ENCODE results near the gene KLHL15.
"Not testable (repeated sequence)": the region's sequence is repeated elsewhere in the genome, so short reads cannot be mapped to it uniquely, and the experiment has no call there.

The KLHL15 gene

GRCh38 chrX:23981222-23981621, 45.8 kb downstream of the KLHL15 start:
- no peak overlapping the region for H3K4me3 ChIP-seq (ENCODE audit: low read depth, low read length)
- no peak for DNase-seq (ENCODE audit: low read depth)
- no peak for TF ChIP-seq CTCF (IDR thresholded peaks at IDR 0.05; ENCODE audit: control insufficient read depth, extremely low read depth, insufficient read depth)

- H3K4me3 ChIP-seq (ENCODE audit: low read depth, low read length): no peak overlapping the region
- no peak for TF ChIP-seq CTCF (IDR thresholded peaks at IDR 0.05; ENCODE audit: control insufficient read depth, extremely low read depth, insufficient read depth)
- no peak for DNase-seq (ENCODE audit: low read depth)
Measured at GRCh38 chrX:23980011-23980441, 47.0 kb downstream of the KLHL15 start.

GRCh38 chrX:23978491-23978890, 48.5 kb downstream of the KLHL15 start:
- H3K4me3 ChIP-seq (ENCODE audit: low read depth, low read length): no peak overlapping the region
- DNase-seq (ENCODE audit: low read depth): no peak

DNA sequence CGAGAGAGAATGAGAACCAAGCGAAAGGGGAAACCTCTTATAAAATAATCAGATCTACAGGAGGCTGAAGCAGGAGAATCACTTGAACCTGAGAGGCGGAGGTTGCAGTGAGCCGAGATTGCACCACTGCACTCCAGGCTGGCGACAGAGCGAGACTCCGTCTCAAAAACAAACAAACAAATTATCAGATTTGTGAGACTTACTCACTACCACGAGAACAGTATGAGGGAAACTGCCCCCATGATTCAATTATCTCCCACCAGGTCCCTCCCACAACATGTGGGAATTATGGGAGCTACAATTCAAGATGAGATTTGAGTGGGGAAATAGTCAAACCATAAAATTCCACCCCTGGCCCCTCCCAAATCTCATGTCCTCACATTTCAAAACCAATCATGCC, 61.4 kb downstream of the KLHL15 start:
- H3K4me3 ChIP-seq (ENCODE audit: low read depth, low read length); DNase-seq (ENCODE audit: low read depth): not testable (repeated sequence)

More at GRCh38 chrX:23978491-23978890, 48.5 kb downstream of the KLHL15 start:
- TF ChIP-seq CTCF (IDR thresholded peaks at IDR 0.05; ENCODE audit: control insufficient read depth, extremely low read depth, insufficient read depth): no peak

- TF ChIP-seq CTCF (IDR thresholded peaks at IDR 0.05; ENCODE audit: control insufficient read depth, extremely low read depth, insufficient read depth): no peak
- DNase-seq (ENCODE audit: low read depth): no peak
- H3K4me3 ChIP-seq (ENCODE audit: low read depth, low read length): no peak overlapping the region
Measured at GRCh38 chrX:23964191-23964590, 62.8 kb downstream of the KLHL15 start.

DNA sequence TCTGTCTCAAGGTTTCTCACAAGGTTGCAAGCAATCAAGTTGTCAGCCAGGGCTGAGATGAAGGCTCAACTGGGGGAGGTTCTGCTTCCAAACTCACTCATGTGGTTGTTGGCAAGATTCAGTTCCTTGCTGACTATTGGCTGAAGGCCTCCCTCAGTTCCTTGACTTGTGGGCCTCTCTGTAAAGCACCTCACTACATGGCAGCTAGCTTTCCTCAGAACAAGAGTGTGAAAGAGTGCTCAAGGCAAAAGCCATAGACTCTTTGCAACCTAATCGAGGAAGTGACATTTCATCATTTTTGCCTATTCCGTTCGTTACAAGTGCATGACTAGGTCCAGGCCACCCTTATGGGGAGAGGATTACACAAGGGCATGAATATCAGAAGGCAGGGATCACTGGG, 67.2 kb downstream of the KLHL15 start:
- no peak for DNase-seq (ENCODE audit: low read depth)
- H3K4me3 ChIP-seq (ENCODE audit: low read depth, low read length): no peak overlapping the region
- TF ChIP-seq CTCF (IDR thresholded peaks at IDR 0.05; ENCODE audit: control insufficient read depth, extremely low read depth, insufficient read depth): no peak

GRCh38 chrX:23954396-23954795, 72.6 kb downstream of the KLHL15 start:
- no peak for TF ChIP-seq CTCF (IDR thresholded peaks at IDR 0.05; ENCODE audit: control insufficient read depth, extremely low read depth, insufficient read depth)
- no peak overlapping the region for H3K4me3 ChIP-seq (ENCODE audit: low read depth, low read length)
- DNase-seq (ENCODE audit: low read depth): no peak

All from LNCaP clone FGC (cell line).